Endothelial cell of umbilical vein (primary cell): ENCODE measurements around the gene HSDL2. TPM values are rescaled to one million over a fixed set of nuclear protein-coding genes. Genes with fewer than 3 reads are reported as not detected.

Experiments used
- BruUV-seq: library from RNA; stranded (reverse); fragments of 400-500 nt; replicated peaks from 2 replicates; lab custom pipeline; 2021; lab: Mats Ljungman, UMichigan
- CTCF ChIA-PET: fragments of 300-600, 350-600 bp; sonication (Branson Sonifier 250); formaldehyde crosslinking; loops from one replicate; lab custom pipeline; 2021; ENCODE audit warnings: antibody characterized with exemption, inconsistent platforms; lab: Charles Lee
- POLR2A ChIA-PET: fragments of 300-600, 350-600 bp; sonication (Branson Sonifier 250); formaldehyde crosslinking; loops from one replicate; lab custom pipeline; 2021; ENCODE audit warnings: antibody characterized with exemption, inconsistent platforms; lab: Charles Lee
- DNase-seq: peaks from one replicate; pipeline ENCODE4 v3.0.0-alpha.2; 2011; ENCODE audit warnings: low read depth, low spot score
- FAIRE-seq: peaks from 2 replicates; lab custom pipeline; 2011; peaks lifted over from hg19 to GRCh38; lab: Jason Lieb, UNC
- H2AFZ ChIP-seq: 2 replicates; pipeline ENCODE4 v1.6.0; 2012; ENCODE audit warnings: low read depth, low read length, control low read depth, inconsistent platforms
- H3K27ac ChIP-seq: 2 replicates; pipeline ENCODE4 v1.5.1; 2011; ENCODE audit warnings: low read depth, mild to moderate bottlenecking, control low read depth, low read length, moderate library complexity; ENCODE audit not compliant: insufficient read depth
- H3K27me3 ChIP-seq, 2 experiments: 2 replicates each; pipeline versions ENCODE4 v1.6.0 to v1.6.1; 2011; ENCODE audit warnings: low read length in 2 of 2, mixed read lengths in 1 of 2; ENCODE audit not compliant: control insufficient read depth in 2 of 2, insufficient read depth in 2 of 2
- H3K36me3 ChIP-seq, 2 experiments: 2 replicates in 1 of 2; 3 replicates in 1 of 2; pipeline ENCODE4 v1.5.1; 2011; ENCODE audit warnings: low read length in 2 of 2, mild to moderate bottlenecking in 1 of 2, moderate library complexity in 1 of 2; ENCODE audit not compliant: control insufficient read depth in 2 of 2, insufficient read depth in 2 of 2; ENCODE audit errors: extremely low read depth in 1 of 2
- H3K4me1 ChIP-seq: 3 replicates; pipeline ENCODE4 v1.5.1; 2011; ENCODE audit warnings: mild to moderate bottlenecking, low read length; ENCODE audit not compliant: control insufficient read depth, insufficient read depth; ENCODE audit errors: extremely low read depth
- H3K4me2 ChIP-seq: 2 replicates; pipeline ENCODE4 v1.6.1; 2011; ENCODE audit warnings: low read length, control low read depth, mixed read lengths; ENCODE audit not compliant: insufficient read depth
- H3K4me3 ChIP-seq, 3 experiments: fragments of 200-600 bp in 1 of 3; sonication (generic), shearing (Covaris generic) in 1 of 3; replicated peaks in 1 of 3; 2 replicates each; pipeline ENCODE4 v1.5.1; 2011 to 2016; ENCODE audit warnings: control low read depth in 3 of 3, low read length in 3 of 3, mild to moderate bottlenecking in 2 of 3, inconsistent platforms in 1 of 3, low read depth in 1 of 3, moderate library complexity in 1 of 3; ENCODE audit not compliant: insufficient read depth in 1 of 3
- H3K79me2 ChIP-seq: 2 replicates; pipeline ENCODE4 v1.6.0; 2012; ENCODE audit warnings: low read length, inconsistent platforms; ENCODE audit not compliant: control insufficient read depth, insufficient read depth
- H3K9ac ChIP-seq: replicated peaks from 2 replicates; pipeline ENCODE3; 2011; ENCODE audit warnings: low read length, control low read depth; ENCODE audit not compliant: insufficient read depth; ENCODE audit errors: extremely low read depth
- H3K9me1 ChIP-seq: replicated peaks from 3 replicates; pipeline ENCODE4 v1.6.0; 2011; ENCODE audit warnings: mild to moderate bottlenecking, low read length; ENCODE audit not compliant: control insufficient read depth, insufficient read depth; ENCODE audit errors: extremely low read depth
- H3K9me3 ChIP-seq: replicated peaks from 2 replicates; pipeline ENCODE4 v1.5.1; 2012; ENCODE audit warnings: low read length, inconsistent platforms; ENCODE audit not compliant: control insufficient read depth, insufficient read depth
- H4K20me1 ChIP-seq: replicated peaks from 2 replicates; pipeline ENCODE3; 2011; ENCODE audit warnings: mild to moderate bottlenecking, low read length; ENCODE audit not compliant: control insufficient read depth, insufficient read depth; ENCODE audit errors: extremely low read depth
- EZH2 ChIP-seq: IDR thresholded peaks from 2 replicates; pipeline ENCODE4 v1.6.1; 2012; ENCODE audit warnings: borderline replicate concordance, low read depth, mild to moderate bottlenecking, moderate library complexity, low read length, inconsistent platforms; ENCODE audit not compliant: severe bottlenecking
- FOS ChIP-seq: IDR thresholded peaks from 2 replicates; pipeline ENCODE4 v1.6.1; 2011; ENCODE audit warnings: mild to moderate bottlenecking, low read length, moderate library complexity, borderline replicate concordance; ENCODE audit not compliant: insufficient read depth
- GATA2 ChIP-seq: IDR thresholded peaks from 2 replicates; pipeline ENCODE4 v1.7.0; 2011; ENCODE audit warnings: low read depth, mild to moderate bottlenecking, moderate library complexity, mixed read lengths, low read length; ENCODE audit not compliant: insufficient read length, insufficient read depth
- JUN ChIP-seq: IDR thresholded peaks from 2 replicates; pipeline ENCODE4 v1.6.1; 2011; ENCODE audit warnings: borderline replicate concordance, low read depth; ENCODE audit not compliant: insufficient read length, insufficient read depth
- POLR2A ChIP-seq: IDR thresholded peaks from 2 replicates; pipeline ENCODE4 v1.6.1; 2012; ENCODE audit warnings: low read depth, mild to moderate bottlenecking, control low read depth, low read length
- dilution Hi-C: fragments of 300-500 bp; cut with MboI; formaldehyde crosslinking; loops from one replicate; pipeline ENCODE4 v1.15.0; 2019; ENCODE audit warnings: low sequenced_read_pairs; ENCODE audit not compliant: extremely low pct_ligation_motif_present
- intact Hi-C: fragments of 100-400 bp; cut with micrococcal nuclease; formaldehyde crosslinking; loops from one replicate; pipeline ENCODE4 v1.10.0; 2022
- polyA plus RNA-seq, 4 experiments: library from polyadenylated mRNA; depleted of rRNA in 3 of 4; stranded (reverse) in 3 of 4; unstranded in 1 of 4; fragments of >200 nt; gene quantifications; 2 replicates each; pipeline versions ENCODE4 v1.2.1 to v1.2.3, GENCODE V29; 2011 to 2012; ENCODE audit warnings: missing spikeins in 1 of 4
- total RNA-seq: library from RNA; stranded (reverse); gene quantifications from 2 replicates; pipeline ENCODE4 v1.2.3, GENCODE V29; 2021
- TF ChIP-seq, protein P1 (sequence below): IDR thresholded peaks from 2 replicates; pipeline ENCODE4 v1.6.1; 2011; ENCODE audit not compliant: insufficient read depth, insufficient read length

Gene HSDL2
- total and polyA plus RNA-seq, 2 donors (not counting 3 experiments of a cell fraction or from before 2014, with no cell fraction given) = 5.6 to 22.1 TPM

DNA sequence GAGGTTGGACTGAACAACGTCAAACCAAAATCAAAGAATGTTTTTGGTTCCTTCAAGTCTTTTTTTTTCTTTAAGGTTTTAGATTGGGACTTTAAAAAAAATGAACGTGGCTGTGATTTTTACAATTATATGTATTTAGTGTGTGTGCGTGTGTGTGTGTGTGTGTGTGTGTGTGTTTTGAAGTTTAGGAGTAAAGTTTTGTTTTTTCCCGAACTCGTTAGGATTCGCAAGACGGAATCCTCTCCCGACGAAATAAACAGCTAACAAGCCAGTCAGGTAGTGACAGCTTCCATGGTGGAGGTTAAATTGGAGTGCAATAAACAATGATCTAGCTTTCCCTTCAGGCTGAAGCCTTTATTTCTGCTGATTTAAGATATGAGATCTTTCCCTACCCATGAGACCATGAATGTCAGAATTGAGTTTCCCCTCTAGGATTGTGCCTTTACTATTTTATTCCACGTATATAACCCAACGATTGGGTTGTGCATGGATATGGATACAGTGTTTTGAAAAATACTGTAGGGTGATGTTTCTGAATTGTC is 108.0 kb downstream of the HSDL2 start:
- H3K9me3 ChIP-seq = no peaks in the 10 kb centered on the region
- peak overlapping the region; percentile 95 for H3K4me2 ChIP-seq
- TSS peak; percentile 42 for BruUV-seq
- peaks cover 2% of the 10 kb centered on the region for H3K79me2 ChIP-seq
- H3K4me3 ChIP-seq = peak overlapping the region; percentile 45 to 65 (median 53)
- intact Hi-C loops (loop anchor here (2.0 to 5.0 kb wide), 2 partner anchors 111 to 229 kb away; no protein-coding TSS in a partner anchor), dilution Hi-C loops (no loop called here)
- DNase-seq (no peak), FAIRE-seq (peak; percentile 26)
- H3K4me1 ChIP-seq = peaks cover 4% of the 10 kb centered on the region
- no peaks in the 10 kb centered on the region for H3K9me1 ChIP-seq
- TF ChIP-seq, protein P1, sequence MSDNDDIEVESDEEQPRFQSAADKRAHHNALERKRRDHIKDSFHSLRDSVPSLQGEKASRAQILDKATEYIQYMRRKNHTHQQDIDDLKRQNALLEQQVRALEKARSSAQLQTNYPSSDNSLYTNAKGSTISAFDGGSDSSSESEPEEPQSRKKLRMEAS = no peak
- TF ChIP-seq FOS (no peak), POLR2A (no peak), GATA2 (no peak), JUN (no peak), EZH2 (no peak)
- H4K20me1 ChIP-seq = no peaks in the 10 kb centered on the region
- CTCF ChIA-PET = interaction anchor here (1.0 to 1.2 kb wide), 2 partner anchors 45 to 224 kb away, joined by 3 to 4 read pairs; no protein-coding TSS in a partner anchor
- H3K36me3 ChIP-seq = no peaks in the 10 kb centered on the region
- POLR2A ChIA-PET = no interaction called here
- H3K9ac ChIP-seq = peak overlapping the region; percentile 78
- H3K27me3 ChIP-seq = no peaks in the 10 kb centered on the region
- peak overlapping the region; percentile 62 for H2AFZ ChIP-seq
- no peak overlapping the region for H3K27ac ChIP-seq

DNA sequence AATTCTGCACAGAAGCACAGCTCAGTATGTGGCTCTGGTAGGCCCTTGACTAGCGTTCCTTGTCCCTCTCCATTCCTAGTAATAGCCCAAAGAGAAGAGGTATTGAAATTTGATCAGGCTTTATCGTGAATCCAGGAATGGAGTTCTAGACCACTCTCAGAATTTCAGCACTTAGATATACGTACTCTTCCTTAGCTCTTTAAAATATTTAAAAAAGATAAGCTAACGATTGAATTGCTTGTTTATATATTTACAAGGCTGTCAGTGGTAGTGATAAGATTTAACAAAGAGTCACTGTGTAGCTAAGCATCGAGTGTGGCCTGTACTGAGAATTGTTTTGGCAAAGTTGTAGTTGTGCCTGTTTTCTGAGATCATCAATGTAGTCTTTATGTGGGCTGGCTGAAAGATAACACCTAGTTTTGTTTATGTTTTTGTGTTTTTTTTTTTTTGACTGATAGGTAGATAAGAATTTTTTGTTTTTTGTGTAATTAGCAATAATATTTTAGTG is 109.2 kb downstream of the HSDL2 start:
- intact Hi-C loops = loop anchor here (5.0 kb wide), 1 partner anchor 112 kb away; no protein-coding TSS in a partner anchor
- no peaks in the 10 kb centered on the region for H4K20me1 ChIP-seq
- no peak overlapping the region for H2AFZ ChIP-seq
- H3K4me2 ChIP-seq = no peak overlapping the region
- BruUV-seq = no TSS peak
- ChIA-PET POLR2A (no interaction called here), CTCF (no interaction called here)
- no peak overlapping the region for H3K4me3 ChIP-seq
- dilution Hi-C loops = no loop called here
- no peak for FAIRE-seq
- peaks cover 2% of the 10 kb centered on the region for H3K79me2 ChIP-seq
- TF ChIP-seq GATA2 (no peak), JUN (no peak), EZH2 (no peak)
- H3K27me3 ChIP-seq = no peaks in the 10 kb centered on the region
- no peak overlapping the region for H3K9ac ChIP-seq
- H3K9me1 ChIP-seq = no peaks in the 10 kb centered on the region
- no peaks in the 10 kb centered on the region for H3K36me3 ChIP-seq
- H3K27ac ChIP-seq = no peak overlapping the region
- H3K4me1 ChIP-seq = peaks cover 4% of the 10 kb centered on the region
- no peaks in the 10 kb centered on the region for H3K9me3 ChIP-seq
- no peak for DNase-seq
